HepG2 (cell line): ENCODE measurements around the gene ARG2. TPM values are rescaled to one million over a fixed set of nuclear protein-coding genes. Genes with fewer than 3 reads are reported as not detected.

Experiments
- ATM ChIP-seq: fragments of 450-650 bp; IDR thresholded peaks from 2 replicates; pipeline ENCODE4 v1.7.1; 2017; ENCODE audit warnings: mild to moderate bottlenecking, borderline replicate concordance
- CEBPZ ChIP-seq: IDR thresholded peaks from 2 replicates; pipeline ENCODE4 v1.6.1; 2012; ENCODE audit warnings: low read length, improper control_type of control experiment
- CENPBD1 ChIP-seq: sonication (generic); formaldehyde crosslinking; IDR thresholded peaks from 2 replicates; pipeline ENCODE4 v1.8.0; 2022; ENCODE audit warnings: missing genetic modification reagents, low read depth, mild to moderate bottlenecking, borderline replicate concordance
- CHD2 ChIP-seq: IDR thresholded peaks from 2 replicates; pipeline ENCODE4 v1.6.1; 2011; ENCODE audit warnings: low read depth, low read length, improper control_type of control experiment
- GTF2F1 ChIP-seq: fragments of 150-350 bp; IDR thresholded peaks from 2 replicates; pipeline ENCODE4 v1.6.1; 2014; ENCODE audit warnings: low read length
- MEIS1 ChIP-seq: sonication (generic); formaldehyde crosslinking; IDR thresholded peaks from 2 replicates; pipeline ENCODE4 v1.9.0; 2021; ENCODE audit warnings: mild to moderate bottlenecking, missing genetic modification reagents, moderate library complexity, borderline replicate concordance
- PAX8 ChIP-seq: sonication (generic); formaldehyde crosslinking; IDR thresholded peaks from 2 replicates; pipeline ENCODE4 v1.8.0; 2022; ENCODE audit warnings: mild to moderate bottlenecking, missing genetic modification reagents, borderline replicate concordance
- PHF21A ChIP-seq: sonication (generic); formaldehyde crosslinking; IDR thresholded peaks from 2 replicates; pipeline ENCODE4 v1.5.0; 2020; ENCODE audit warnings: mild to moderate bottlenecking, missing genetic modification reagents
- SATB2 ChIP-seq: sonication (generic); formaldehyde crosslinking; IDR thresholded peaks from 2 replicates; pipeline ENCODE4 v1.5.0; 2020; ENCODE audit warnings: missing genetic modification reagents
- ZBTB33 ChIP-seq: sonication (generic); formaldehyde crosslinking; IDR thresholded peaks from 2 replicates; pipeline ENCODE4 v1.4.0; 2020; ENCODE audit warnings: missing genetic modification reagents
- ZNF318 ChIP-seq: sonication (generic); formaldehyde crosslinking; IDR thresholded peaks from 2 replicates; pipeline ENCODE4 v1.4.0; 2020; ENCODE audit warnings: mild to moderate bottlenecking, missing genetic modification reagents
- ZNF446 ChIP-seq: sonication (generic); formaldehyde crosslinking; IDR thresholded peaks from 2 replicates; pipeline ENCODE4 v1.5.0; 2020; ENCODE audit warnings: mild to moderate bottlenecking, missing genetic modification reagents
- ZNF749 ChIP-seq: sonication (generic); formaldehyde crosslinking; IDR thresholded peaks from 2 replicates; pipeline ENCODE4 v1.8.0; 2022; ENCODE audit warnings: mild to moderate bottlenecking, missing genetic modification reagents, moderate library complexity, borderline replicate concordance
- ZSCAN20 ChIP-seq: sonication (generic); formaldehyde crosslinking; IDR thresholded peaks from 2 replicates; pipeline ENCODE4 v1.4.0; 2020; ENCODE audit warnings: missing genetic modification reagents, mild to moderate bottlenecking, borderline replicate concordance
- polyA plus RNA-seq, 8 experiments: library from polyadenylated mRNA; depleted of rRNA in 3 of 8; stranded (reverse) in 7 of 8; unstranded in 1 of 8; fragments of >200 nt; fragmentation: Illumina TruSeq in 4 of 8; extraction: Trizol in 4 of 8; gene quantifications; 2 replicates each; pipeline versions ENCODE4 v1.2.1 to v1.2.3, GENCODE V29; 2011 to 2016; ENCODE audit warnings: low read depth in 4 of 8, missing spikeins in 1 of 8, mixed read lengths in 1 of 8; ENCODE audit not compliant: insufficient read depth in 1 of 8
- total RNA-seq, 5 experiments: library from RNA; depleted of rRNA; stranded (reverse); fragments of >200 nt; fragmentation: Illumina TruSeq; extraction: Trizol; gene quantifications; 2 replicates each; pipeline ENCODE4 v1.2.3, GENCODE V29; 2016; ENCODE audit warnings: low read depth in 1 of 5

ARG2 gene
- total and polyA plus RNA-seq, 2 of the 13 experiments (the other 11 are each of a cell fraction or from before 2014, with no cell fraction given), result 37.5 to 73.6 TPM

- TF ChIP-seq ZBTB33, result no peak; the same call in 1 of the 2 replicates
- TF ChIP-seq CHD2, result peak; percentile 86
- no peak for TF ChIP-seq PAX8 (CRISPR knock-in tag)
- no peak for TF ChIP-seq CEBPZ
- 0 out of 2 replicates have a peak, but pooled peaks have one; percentile 21 for TF ChIP-seq SATB2 (CRISPR knock-in tag)
- TF ChIP-seq ZSCAN20 (CRISPR knock-in tag), result peak; percentile 86; the same call in 1 of the 2 replicates
- TF ChIP-seq ATM, result no peak
- TF ChIP-seq CENPBD1 (CRISPR knock-in tag), result no peak
- TF ChIP-seq ZNF446 (CRISPR knock-in tag), result 0 out of 2 replicates have a peak, but pooled peaks have one; percentile 55
- TF ChIP-seq ZNF318 (CRISPR knock-in tag), result peak; percentile 61; the same call in 1 of the 2 replicates
- TF ChIP-seq ZNF749 (CRISPR knock-in tag), result peak; percentile 2; the same call in 1 of the 2 replicates
- TF ChIP-seq MEIS1, result no peak
- TF ChIP-seq PHF21A (CRISPR knock-in tag), result 0 out of 2 replicates have a peak, but pooled peaks have one; percentile 1
- TF ChIP-seq GTF2F1, result no peak
Observed at GRCh38 chr14:67674480-67675218, 54.9 kb downstream of the ARG2 start, which contains the start of gene VTI1B (continued).
